Umbilical cord (tissue), 2 donors: ENCODE measurements around the gene CHST11. TPM values are rescaled to one million over a fixed set of nuclear protein-coding genes. Genes with fewer than 3 reads are reported as not detected.
A peak's percentile ranks its signal among the peaks of the same experiment; 100 is the strongest.

Experiments
- DNase-seq: peaks from one replicate; pipeline ENCODE4 v3.0.0-alpha.2; 2015; ENCODE audit warnings: low spot score
- total RNA-seq: library from RNA; depleted of rRNA; stranded (reverse); fragments of >200 nt; gene quantifications from one replicate; pipeline ENCODE4 v1.2.3, GENCODE V29; 2014; ENCODE audit warnings: low replicate concordance; ENCODE audit not compliant: insufficient read depth

CHST11 gene
- total RNA-seq, 1 donor from 2014 or later = 6.5 TPM

- no peak for DNase-seq
Observed at GRCh38 chr12:104460041-104460719, 3.4 kb downstream of the CHST11 start.

- no peak for DNase-seq
Observed at GRCh38 chr12:104460973-104461698, 4.4 kb downstream of the CHST11 start.

- no peak for DNase-seq
Observed at GRCh38 chr12:104462325-104462724, 5.6 kb downstream of the CHST11 start.

GRCh38 chr12:104462931-104463339, 6.2 kb downstream of the CHST11 start:
- no peak for DNase-seq

GRCh38 chr12:104463368-104463767, 6.6 kb downstream of the CHST11 start:
- no peak for DNase-seq

GRCh38 chr12:104464899-104465298, 8.2 kb downstream of the CHST11 start:
- DNase-seq = no peak

GRCh38 chr12:104466709-104467345, 10.1 kb downstream of the CHST11 start:
- no peak for DNase-seq

- DNase-seq = no peak
Observed at GRCh38 chr12:104467346-104467837, 10.6 kb downstream of the CHST11 start.

GRCh38 chr12:104468371-104468770, 11.6 kb downstream of the CHST11 start:
- no peak for DNase-seq

GRCh38 chr12:104469066-104469465, 12.3 kb downstream of the CHST11 start:
- no peak for DNase-seq

GRCh38 chr12:104469523-104469922, 12.8 kb downstream of the CHST11 start:
- no peak for DNase-seq

GRCh38 chr12:104470521-104470920, 13.8 kb downstream of the CHST11 start:
- DNase-seq = no peak

GRCh38 chr12:104471336-104471735, 14.6 kb downstream of the CHST11 start:
- no peak for DNase-seq

- no peak for DNase-seq
Observed at GRCh38 chr12:104472748-104473147, 16.0 kb downstream of the CHST11 start.

GRCh38 chr12:104473374-104473983, 16.7 kb downstream of the CHST11 start:
- no peak for DNase-seq

GRCh38 chr12:104475271-104475670, 18.5 kb downstream of the CHST11 start:
- DNase-seq = no peak

GRCh38 chr12:104477510-104478390, 21.0 kb downstream of the CHST11 start:
- no peak for DNase-seq

GRCh38 chr12:104478396-104479122, 21.8 kb downstream of the CHST11 start:
- DNase-seq = peak; percentile 43

- no peak for DNase-seq
Observed at GRCh38 chr12:104479123-104479662, 22.4 kb downstream of the CHST11 start.

GRCh38 chr12:104480012-104480411, 23.3 kb downstream of the CHST11 start:
- DNase-seq = no peak
